GM23248 (cell line): ENCODE measurements around the gene ATP5PO. TPM values are rescaled to one million over a fixed set of nuclear protein-coding genes. Genes with fewer than 3 reads are reported as not detected.

Source experiments
- DNase-seq: peaks from one replicate; pipeline ENCODE4 v3.0.0-alpha.2; 2015
- H2AFZ ChIP-seq: fragments of 200-600 bp; sonication (generic); 2 replicates; pipeline ENCODE4 v1.6.1; 2016; ENCODE audit warnings: antibody characterized with exemption
- H3F3A ChIP-seq: fragments of 200-600 bp; sonication (generic); 2 replicates; pipeline ENCODE4 v1.6.1; 2016; ENCODE audit warnings: mild to moderate bottlenecking, antibody characterized with exemption, mixed run types; ENCODE audit not compliant: insufficient read depth
- H3K27ac ChIP-seq: fragments of 200-600 bp; sonication (generic); 2 replicates; pipeline ENCODE4 v1.5.1; 2016; ENCODE audit warnings: mild to moderate bottlenecking
- H3K27me3 ChIP-seq: fragments of 200-600 bp; sonication (generic); replicated peaks from 2 replicates; pipeline ENCODE4 v1.6.1; 2016; ENCODE audit warnings: mild to moderate bottlenecking; ENCODE audit not compliant: insufficient read depth
- H3K36me3 ChIP-seq: fragments of 200-600 bp; sonication (generic); 2 replicates; pipeline ENCODE4 v1.6.1; 2016; ENCODE audit warnings: low read depth, mild to moderate bottlenecking
- H3K4me1 ChIP-seq: fragments of 200-600 bp; sonication (generic); 2 replicates; pipeline ENCODE4 v1.6.1; 2016; ENCODE audit warnings: mild to moderate bottlenecking; ENCODE audit not compliant: insufficient read depth
- H3K4me2 ChIP-seq: fragments of 200-600 bp; sonication (generic); one replicate; pipeline ENCODE4 v1.6.1; 2016; ENCODE audit warnings: mild to moderate bottlenecking; ENCODE audit not compliant: unreplicated experiment
- H3K4me3 ChIP-seq: fragments of 200-600 bp; sonication (generic); 2 replicates; pipeline ENCODE4 v1.5.1; 2016; ENCODE audit warnings: mild to moderate bottlenecking
- H3K79me2 ChIP-seq: fragments of 200-600 bp; sonication (generic); 2 replicates; pipeline ENCODE4 v1.6.1; 2016; ENCODE audit warnings: mild to moderate bottlenecking; ENCODE audit not compliant: insufficient read depth
- H3K9ac ChIP-seq: fragments of 200-600 bp; sonication (generic); 2 replicates; pipeline ENCODE4 v1.6.1; 2016; ENCODE audit warnings: mild to moderate bottlenecking
- H3K9me2 ChIP-seq: fragments of 200-600 bp; sonication (generic); 2 replicates; pipeline ENCODE4 v1.6.1; 2016; ENCODE audit warnings: mixed run types, mild to moderate bottlenecking, moderate library complexity; ENCODE audit not compliant: insufficient read depth
- H3K9me3 ChIP-seq: fragments of 200-600 bp; sonication (generic); one replicate; pipeline ENCODE4 v1.6.1; 2017; ENCODE audit warnings: low read depth
- H4K20me1 ChIP-seq: fragments of 200-600 bp; sonication (generic); 2 replicates; pipeline ENCODE4 v1.6.0; 2016; ENCODE audit not compliant: insufficient read depth
- EZH2 ChIP-seq: fragments of 200-600 bp; sonication (generic); IDR thresholded peaks from 2 replicates; pipeline ENCODE4 v1.6.1; 2018; ENCODE audit warnings: antibody characterized with exemption, mild to moderate bottlenecking; ENCODE audit not compliant: insufficient read depth, poor library complexity, severe bottlenecking
- EZH2phosphoT487 ChIP-seq: fragments of 200-600 bp; sonication (generic); IDR thresholded peaks from 2 replicates; pipeline ENCODE4 v1.6.1; 2018; ENCODE audit warnings: antibody characterized with exemption, moderate library complexity, mild to moderate bottlenecking, low read depth; ENCODE audit not compliant: insufficient read depth
- WGBS, 2 experiments: methylation state at CpG; one replicate each; pipeline ENCODE4 v1.1.6; 2015 to 2017; ENCODE audit warnings: low lambda C conversion rate in 2 of 2, low coverage in 1 of 2; ENCODE audit errors: missing lambda C conversion rate in 2 of 2; 5-methylcytosine and 5-hydroxymethylcytosine counted together
- in situ Hi-C: fragments of 300-500 bp; cut with MboI; formaldehyde crosslinking; loops from 2 replicates; pipeline ENCODE4 v1.15.0; 2020
- polyA plus RNA-seq: library from polyadenylated mRNA; unstranded; fragments of >200 nt; fragmentation: Nextera tagmentation; extraction: Ambion mirVana; gene quantifications from 2 replicates; pipeline ENCODE4 v1.2.1, GENCODE V29; 2016
- total RNA-seq: library from RNA; depleted of rRNA; stranded (reverse); fragments of >200 nt; shearing (Covaris generic); gene quantifications from 2 replicates; pipeline ENCODE4 v1.2.3, GENCODE V29; 2014

The ATP5PO gene
- total and polyA plus RNA-seq, 2 experiments from 2014 or later, result 122 to 237 TPM

DNA sequence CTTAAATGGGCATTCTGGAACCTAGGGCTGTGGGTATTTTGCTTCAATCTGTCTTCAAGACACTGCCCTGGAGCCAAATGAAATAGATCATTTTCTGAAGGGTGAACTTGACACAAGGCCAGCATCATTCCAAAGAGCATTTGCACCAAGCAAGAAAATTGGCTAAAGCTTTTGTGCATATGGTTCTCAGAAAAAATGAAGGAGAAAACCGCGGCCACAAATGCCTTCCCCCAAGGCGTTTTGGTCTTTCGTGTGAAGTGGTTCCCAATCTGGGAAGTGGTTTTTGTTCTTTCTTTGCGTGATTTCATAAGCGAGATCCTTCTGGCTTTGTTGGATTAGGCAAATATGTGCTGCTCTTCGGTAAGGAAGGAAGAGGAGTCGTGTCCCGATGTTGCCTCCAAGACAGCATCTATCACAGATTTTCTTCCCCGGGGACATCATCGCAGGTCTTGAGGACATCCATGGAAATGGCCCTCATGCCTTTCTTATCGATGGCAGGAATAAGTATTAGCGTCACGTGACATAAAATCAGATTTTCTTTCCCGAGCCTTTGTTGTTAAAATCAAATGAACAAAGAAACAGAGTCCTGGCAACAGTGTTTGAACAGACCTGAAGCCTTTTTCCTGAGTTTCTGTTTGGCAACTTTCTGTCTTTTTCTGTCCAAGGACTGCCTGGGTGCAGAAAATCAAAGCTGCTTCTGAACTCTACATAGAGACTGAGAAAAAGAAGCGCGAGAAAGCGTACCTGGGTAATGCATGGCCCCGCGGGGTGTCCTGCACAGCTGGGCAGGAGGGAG lies 31.0 kb downstream of the ATP5PO start:
- peak overlapping the region; percentile 43 for H3K4me3 ChIP-seq
- peaks cover 3% of the 10 kb centered on the region; the same call in 1 of the 2 replicates for H3K27me3 ChIP-seq
- H3K79me2 ChIP-seq, result no peaks in the 10 kb centered on the region
- no peak overlapping the region for H3K9ac ChIP-seq
- no peaks in the 10 kb centered on the region for H3K36me3 ChIP-seq
- no peak overlapping the region for H3K27ac ChIP-seq
- no peak for TF ChIP-seq EZH2phosphoT487
- TF ChIP-seq EZH2, result no peak
- 23 to 26% methylated on average over 20 of the region's 20 CpGs for WGBS, 2 experiments
- H3K4me2 ChIP-seq, result peak overlapping the region; percentile 32
- no peaks in the 10 kb centered on the region for H3K4me1 ChIP-seq
- in situ Hi-C loops, result loop anchor here (10.0 kb wide), 1 partner anchor 240 kb away; the partner anchor contains the start of genes CRYZL1 and ITSN1
- no peaks in the 10 kb centered on the region for H3F3A ChIP-seq
- no peaks in the 10 kb centered on the region for H3K9me2 ChIP-seq
- no peaks in the 10 kb centered on the region for H3K9me3 ChIP-seq
- H2AFZ ChIP-seq, result peak overlapping the region; percentile 20; the same call in 1 of the 2 replicates
- H4K20me1 ChIP-seq, result no peaks in the 10 kb centered on the region
- DNase-seq, result peak; percentile 56

GRCh38 chr21:33883118-33883517 lies 32.5 kb downstream of the ATP5PO start:
- TF ChIP-seq EZH2phosphoT487, result no peak
- TF ChIP-seq EZH2, result no peak
- peaks cover 3% of the 10 kb centered on the region; the same call in 1 of the 2 replicates for H3K27me3 ChIP-seq
- H3K4me2 ChIP-seq, result no peak overlapping the region
- no peak for DNase-seq
- H3K36me3 ChIP-seq, result no peaks in the 10 kb centered on the region
- no peaks in the 10 kb centered on the region for H4K20me1 ChIP-seq
- H2AFZ ChIP-seq, result no peak overlapping the region
- no peak overlapping the region for H3K9ac ChIP-seq
- H3K9me3 ChIP-seq, result no peaks in the 10 kb centered on the region
- no peak overlapping the region for H3K27ac ChIP-seq
- no peaks in the 10 kb centered on the region for H3K79me2 ChIP-seq
- no peaks in the 10 kb centered on the region for H3F3A ChIP-seq
- no peaks in the 10 kb centered on the region for H3K9me2 ChIP-seq
- in situ Hi-C loops, result loop anchor here (10.0 kb wide), 1 partner anchor 238 kb away; the partner anchor contains the start of genes CRYZL1 and ITSN1
- 22 to 24% methylated on average over 12 of the region's 12 CpGs for WGBS, 2 experiments
- H3K4me3 ChIP-seq, result no peak overlapping the region
- H3K4me1 ChIP-seq, result no peaks in the 10 kb centered on the region

GRCh38 chr21:33881689-33882440 lies 33.7 kb downstream of the ATP5PO start:
- TF ChIP-seq EZH2phosphoT487, result no peak
- no peak for TF ChIP-seq EZH2

DNA sequence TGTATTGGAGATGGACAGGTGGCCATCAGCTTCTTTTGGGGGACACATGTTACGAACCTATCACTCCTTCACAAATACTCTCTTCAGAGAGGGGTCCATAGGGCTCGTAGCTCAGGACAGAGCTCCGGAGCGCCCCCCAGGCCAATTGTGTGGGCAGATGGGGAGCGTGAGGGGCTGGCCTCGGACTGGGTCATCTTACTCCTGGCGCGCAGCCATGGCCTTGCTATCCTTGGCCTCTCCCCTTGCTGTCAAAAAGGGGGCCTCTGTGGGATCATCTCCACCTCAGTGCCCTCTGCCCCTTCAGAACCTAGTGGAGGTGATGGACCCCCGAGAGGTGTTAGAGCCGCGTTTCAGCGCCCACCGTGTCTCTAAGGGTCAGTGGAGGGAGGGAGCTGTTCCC lies 35.0 kb downstream of the ATP5PO start:
- Histone ChIP-seq H3K9me3 (no peaks in the 10 kb centered on the region), H3K27ac (no peak overlapping the region), H3K36me3 (no peaks in the 10 kb centered on the region), H3K4me1 (no peaks in the 10 kb centered on the region), H3K27me3 (peaks cover 3% of the 10 kb centered on the region; the same call in 1 of the 2 replicates), H3K79me2 (no peaks in the 10 kb centered on the region), H3F3A (no peaks in the 10 kb centered on the region), H3K4me2 (no peak overlapping the region), H3K9me2 (no peaks in the 10 kb centered on the region), H2AFZ (no peak overlapping the region), H4K20me1 (no peaks in the 10 kb centered on the region), H3K4me3 (no peak overlapping the region), H3K9ac (no peak overlapping the region)
- no peak for DNase-seq
- WGBS, 2 experiments, result 86 to 89% methylated on average over 13 of the region's 13 CpGs
- TF ChIP-seq EZH2phosphoT487 (no peak), EZH2 (no peak)
- in situ Hi-C loops, result loop anchor here (10.0 kb wide), 1 partner anchor 236 kb away; the partner anchor contains the start of genes CRYZL1 and ITSN1

More at GRCh38 chr21:33881689-33882440, 33.7 kb downstream of the ATP5PO start:
- in situ Hi-C loops, result loop anchor here (10.0 kb wide), 1 partner anchor 237 kb away; the partner anchor contains the start of genes CRYZL1 and ITSN1
- Histone ChIP-seq H3K27me3 (peaks cover 3% of the 10 kb centered on the region; the same call in 1 of the 2 replicates), H3K4me2 (no peak overlapping the region), H4K20me1 (no peaks in the 10 kb centered on the region), H3K9me2 (no peaks in the 10 kb centered on the region), H3K4me1 (no peaks in the 10 kb centered on the region), H3K79me2 (no peaks in the 10 kb centered on the region), H3K9ac (no peak overlapping the region), H3K9me3 (no peaks in the 10 kb centered on the region), H3K36me3 (no peaks in the 10 kb centered on the region), H3K4me3 (no peak overlapping the region), H2AFZ (no peak overlapping the region), H3K27ac (no peak overlapping the region), H3F3A (no peaks in the 10 kb centered on the region)
- DNase-seq, result no peak
- WGBS, 2 experiments, result 87 to 90% methylated on average over 9 of the region's 9 CpGs
